HT1080 (cell line): ENCODE data around the gene VANGL2. TPM values are rescaled to one million over a fixed set of nuclear protein-coding genes. Genes with fewer than 3 reads are reported as not detected.

Experiments used
- DNase-seq: peaks from one replicate; pipeline ENCODE4 v3.0.0-alpha.2; 2015; ENCODE audit warnings: low read depth
- total RNA-seq: library from RNA; depleted of rRNA; stranded (reverse); fragments of >200 nt; shearing (Covaris generic); gene quantifications from 2 replicates; pipeline ENCODE4 v1.2.3, GENCODE V29; 2014

The VANGL2 gene
- total RNA-seq, 1 experiment from 2014 or later: 2.5 TPM

DNA sequence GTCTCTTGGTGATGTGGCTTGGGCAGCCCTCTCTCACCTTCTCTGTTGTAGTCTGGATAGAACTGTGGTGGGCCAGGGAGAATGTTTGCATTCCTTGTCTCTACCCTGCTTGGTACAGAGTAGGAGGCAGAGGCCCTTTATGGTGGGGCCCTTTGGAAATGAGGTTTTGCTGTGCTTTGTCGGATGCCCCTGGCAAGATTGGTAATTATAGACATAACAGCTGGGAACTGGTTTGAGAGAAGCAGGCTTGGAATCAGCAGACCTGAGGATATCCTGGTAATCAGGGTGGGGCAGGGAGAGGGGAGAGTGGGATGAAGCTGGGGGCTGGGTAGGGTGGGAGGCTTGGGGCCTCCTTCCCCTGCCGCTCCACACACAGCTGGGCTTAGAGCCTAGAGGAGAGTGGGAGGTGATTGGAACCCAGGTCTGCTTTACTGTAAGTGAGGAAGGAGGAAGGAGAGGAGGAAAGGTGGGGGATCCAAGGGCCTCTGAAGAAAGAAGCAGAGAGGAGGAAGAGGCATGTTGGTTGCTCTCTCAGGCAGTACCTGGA lies 5.0 kb downstream of the VANGL2 start:
- DNase-seq: no peak

DNA sequence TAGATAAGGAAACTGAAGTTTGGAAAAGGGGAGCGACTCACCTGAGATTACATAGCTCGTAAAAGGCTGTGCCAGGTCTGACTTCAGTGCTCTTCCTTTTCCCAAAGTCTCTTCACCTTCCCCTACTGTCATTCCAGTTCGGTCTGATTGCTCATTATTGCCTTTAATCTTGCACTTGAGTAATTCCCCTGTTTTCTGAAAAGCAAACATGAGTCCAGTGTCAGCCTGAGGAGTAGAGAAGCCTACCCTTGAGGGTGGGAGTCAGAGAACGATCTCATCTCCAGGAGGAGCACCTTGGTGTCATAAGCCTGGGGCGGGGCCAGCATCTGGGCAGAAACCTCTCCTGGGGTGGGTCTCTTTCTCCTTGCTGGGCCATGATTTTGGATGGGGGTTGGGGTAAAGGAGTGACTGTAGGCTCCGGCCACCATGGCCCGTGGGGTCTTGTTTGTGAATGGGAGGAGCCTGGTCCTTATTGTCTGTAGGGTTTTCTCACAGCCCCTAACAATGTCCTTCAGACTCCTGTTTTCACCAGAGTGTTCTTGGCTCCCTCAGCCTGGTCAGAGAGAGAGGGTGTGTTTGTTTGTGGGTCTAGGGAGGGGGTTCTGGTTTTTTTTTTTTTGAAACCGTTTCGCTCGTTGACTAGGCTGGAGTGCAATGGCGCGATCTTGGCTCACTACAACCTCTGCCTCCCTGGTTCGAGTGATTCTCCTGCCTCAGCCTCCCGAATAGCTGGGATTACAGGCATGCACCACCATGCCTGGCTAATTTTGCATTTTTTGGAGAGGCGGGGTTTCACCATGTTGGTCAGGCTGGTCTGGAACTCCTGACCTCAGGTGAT lies 6.0 kb downstream of the VANGL2 start:
- DNase-seq: no peak

DNA sequence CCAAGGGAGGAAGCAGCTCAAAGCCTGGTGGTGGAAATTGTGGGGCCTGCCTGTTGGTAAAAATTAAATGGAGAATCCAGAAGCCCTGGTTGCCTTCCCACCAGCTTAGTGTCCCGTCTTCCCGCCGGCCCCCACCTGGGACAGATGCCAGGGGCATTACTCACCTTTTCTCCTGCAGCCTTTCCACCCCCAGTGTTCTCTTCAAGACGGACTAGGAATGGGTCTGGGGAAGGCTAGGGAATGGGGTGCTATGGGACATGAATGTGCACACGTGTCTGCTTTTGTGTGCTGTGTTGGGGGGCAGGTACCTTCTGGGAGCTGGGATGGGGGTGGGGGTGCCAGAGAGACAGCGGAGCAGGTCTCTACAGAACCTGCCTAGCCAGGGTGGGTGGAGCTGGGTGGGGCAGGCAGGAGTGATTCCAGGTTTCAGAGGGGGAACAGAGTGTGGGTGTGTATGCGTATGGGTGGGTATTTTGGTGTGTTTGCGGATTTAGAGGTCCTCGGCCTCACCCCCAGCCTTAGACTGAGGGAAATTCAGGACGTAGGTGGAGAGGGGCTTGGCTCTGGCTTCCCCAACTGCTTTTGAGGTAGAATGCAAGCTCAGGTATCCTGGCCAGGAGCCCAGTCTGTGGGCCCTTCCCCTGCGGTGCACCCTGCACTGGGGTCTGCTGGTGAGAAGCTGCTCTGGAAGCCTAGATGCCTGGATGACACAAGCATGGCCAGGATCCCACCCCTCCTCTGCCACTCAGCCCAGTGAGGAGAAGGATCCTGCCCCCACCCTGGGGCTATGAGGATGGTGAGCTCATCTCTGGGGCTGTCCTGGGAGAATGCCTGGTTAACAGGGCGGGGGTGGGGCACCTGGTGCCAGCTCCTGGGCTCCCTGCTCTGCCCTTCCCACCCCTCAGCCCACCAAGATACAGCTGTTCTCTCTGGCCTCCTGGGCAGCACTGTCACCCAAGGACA lies 7.8 kb downstream of the VANGL2 start:
- DNase-seq: peak; percentile 77

DNA sequence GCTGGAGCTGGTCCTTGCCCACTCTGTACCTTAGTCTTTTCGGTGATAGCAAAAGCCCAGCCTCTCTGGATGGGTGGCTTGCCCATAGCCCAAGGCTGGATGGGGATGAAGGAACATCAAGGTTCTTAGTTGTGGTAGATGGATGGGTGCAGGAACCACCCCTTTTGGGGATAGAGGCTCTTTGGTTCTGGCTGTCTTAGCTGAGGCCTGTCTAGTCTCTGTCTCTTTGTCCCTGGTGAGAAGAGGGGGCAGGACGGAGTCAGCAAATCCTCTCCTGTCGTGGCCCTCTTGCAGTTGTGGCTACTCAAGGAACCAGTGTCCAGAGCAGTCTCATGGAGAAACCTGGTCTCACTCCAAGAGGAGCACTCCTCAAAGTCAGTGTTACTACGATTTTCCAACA lies 8.5 kb downstream of the VANGL2 start:
- DNase-seq: no peak

DNA sequence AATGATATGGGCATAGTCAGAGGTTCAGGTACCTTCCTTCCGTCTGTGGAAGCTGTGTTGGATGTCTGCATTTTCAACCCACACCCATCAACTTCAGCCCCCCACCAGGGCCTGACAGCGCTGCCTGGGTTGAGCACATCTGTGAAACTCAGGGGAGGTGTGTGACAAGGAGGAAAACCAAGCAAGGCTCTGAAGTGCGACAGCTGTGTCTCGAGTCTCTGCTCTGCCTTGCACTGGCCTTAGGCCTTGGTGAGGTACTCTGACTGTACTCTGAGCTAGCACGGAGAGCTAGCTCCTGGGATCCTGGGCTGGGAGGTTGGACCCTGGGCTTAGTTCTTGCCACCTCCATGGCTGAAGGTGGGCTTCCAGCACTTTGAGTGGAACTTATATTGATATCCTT lies 9.1 kb downstream of the VANGL2 start:
- DNase-seq: no peak

GRCh38 chr1:160410406-160411005 lies 10.1 kb downstream of the VANGL2 start:
- DNase-seq: no peak

GRCh38 chr1:160411271-160412027 lies 11.1 kb downstream of the VANGL2 start:
- no peak for DNase-seq

DNA sequence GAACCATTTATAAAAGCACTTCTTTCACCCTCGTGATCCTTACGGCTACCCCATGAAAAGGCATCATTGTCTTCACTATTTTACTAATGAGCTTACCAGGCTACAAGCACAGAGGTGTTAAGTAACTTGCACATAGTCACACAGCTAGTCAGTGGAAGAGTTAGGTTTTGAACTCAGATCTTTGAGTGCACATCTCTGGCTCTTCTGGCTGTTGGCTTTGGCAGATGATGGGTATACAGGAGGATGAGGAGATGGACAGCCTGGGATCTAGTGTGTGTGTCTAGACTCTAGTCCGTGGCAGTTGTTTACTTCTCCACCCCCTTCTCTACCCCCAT lies 11.6 kb downstream of the VANGL2 start:
- DNase-seq: no peak

GRCh38 chr1:160413716-160414115 lies 13.4 kb downstream of the VANGL2 start:
- no peak for DNase-seq

GRCh38 chr1:160414881-160415280 lies 14.5 kb downstream of the VANGL2 start:
- no peak for DNase-seq

GRCh38 chr1:160415696-160416290 lies 15.4 kb downstream of the VANGL2 start:
- DNase-seq: no peak

GRCh38 chr1:160416369-160416768 lies 16.0 kb downstream of the VANGL2 start:
- DNase-seq: peak; percentile 65

DNA sequence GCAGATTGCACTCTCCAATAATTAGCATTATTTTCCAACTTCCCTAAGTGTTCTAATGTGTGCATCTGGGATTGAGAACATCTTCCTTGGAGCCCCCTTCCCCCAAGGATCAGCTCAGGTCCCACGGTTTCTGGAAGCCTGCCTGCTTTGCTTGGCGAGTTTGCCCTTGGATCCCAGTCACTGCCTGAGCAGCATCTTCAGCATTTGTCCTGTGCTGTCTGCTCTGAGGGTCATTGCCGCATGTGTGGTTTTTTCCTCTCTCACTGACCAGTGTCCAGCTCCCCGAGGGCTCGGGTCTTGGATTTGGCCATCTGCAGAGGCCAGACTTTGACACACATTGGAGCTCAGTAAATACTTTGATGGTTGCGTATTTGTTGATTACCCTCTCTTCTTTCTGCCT lies 18.1 kb downstream of the VANGL2 start:
- DNase-seq: no peak

DNA sequence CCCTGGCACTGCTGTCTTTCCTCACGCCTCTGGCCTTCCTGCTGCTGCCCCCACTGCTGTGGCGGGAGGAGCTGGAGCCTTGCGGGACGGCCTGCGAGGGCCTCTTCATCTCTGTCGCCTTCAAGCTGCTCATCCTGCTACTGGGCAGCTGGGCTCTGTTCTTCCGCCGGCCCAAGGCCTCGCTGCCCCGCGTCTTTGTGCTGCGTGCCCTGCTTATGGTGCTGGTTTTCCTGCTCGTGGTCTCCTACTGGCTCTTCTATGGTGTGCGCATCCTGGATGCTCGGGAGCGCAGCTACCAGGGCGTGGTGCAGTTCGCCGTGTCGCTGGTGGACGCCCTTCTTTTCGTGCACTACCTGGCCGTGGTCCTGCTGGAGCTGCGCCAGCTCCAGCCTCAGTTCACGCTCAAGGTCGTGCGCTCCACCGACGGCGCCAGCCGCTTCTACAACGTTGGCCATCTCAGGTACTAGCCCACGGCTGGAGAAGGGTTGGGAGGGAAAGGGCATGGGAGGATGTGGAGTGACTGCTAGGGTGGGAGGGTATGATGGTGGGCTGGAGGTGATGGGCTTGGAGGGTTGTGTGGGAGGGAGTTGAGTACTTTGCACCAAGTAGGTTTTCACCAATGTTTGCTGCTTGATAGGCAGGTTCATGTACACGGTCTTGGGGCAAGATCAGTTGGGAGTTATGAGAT lies 18.9 kb downstream of the VANGL2 start:
- DNase-seq: no peak

- DNase-seq: no peak
These were observed 19.4 kb downstream of the VANGL2 start for GRCh38 chr1:160419838-160420169.

- DNase-seq: no peak
These were observed 20.8 kb downstream of the VANGL2 start for GRCh38 chr1:160420881-160421842.

GRCh38 chr1:160421881-160422280 lies 21.5 kb downstream of the VANGL2 start:
- DNase-seq: no peak

DNA sequence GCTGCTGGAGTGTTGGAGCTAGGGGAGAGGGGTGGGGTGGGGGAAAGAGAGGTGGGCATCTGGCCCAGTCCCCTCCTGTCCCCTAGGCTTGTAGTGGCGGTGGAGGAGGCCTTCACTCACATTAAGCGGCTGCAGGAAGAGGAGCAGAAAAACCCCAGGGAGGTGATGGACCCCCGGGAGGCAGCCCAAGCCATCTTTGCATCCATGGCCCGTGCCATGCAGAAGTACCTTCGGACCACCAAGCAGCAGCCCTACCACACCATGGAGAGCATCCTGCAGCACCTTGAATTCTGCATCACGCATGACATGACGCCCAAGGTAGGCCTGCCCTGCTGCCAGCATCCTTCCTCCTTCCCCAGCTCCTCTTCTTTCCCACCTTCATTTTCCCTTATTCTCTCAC lies 23.6 kb downstream of the VANGL2 start:
- DNase-seq: no peak

- DNase-seq: no peak
These were observed 25.5 kb downstream of the VANGL2 start for GRCh38 chr1:160425847-160426246.
